ENCODE measurements around the gene C1QTNF2.

The C1QTNF2 gene

GRCh38 chr5:160398806-160399205 is 28.4 kb upstream of the C1QTNF2 start:
- DNase-seq (ENCODE audit: low spot score) = no peak
- TF ChIP-seq, protein P1, sequence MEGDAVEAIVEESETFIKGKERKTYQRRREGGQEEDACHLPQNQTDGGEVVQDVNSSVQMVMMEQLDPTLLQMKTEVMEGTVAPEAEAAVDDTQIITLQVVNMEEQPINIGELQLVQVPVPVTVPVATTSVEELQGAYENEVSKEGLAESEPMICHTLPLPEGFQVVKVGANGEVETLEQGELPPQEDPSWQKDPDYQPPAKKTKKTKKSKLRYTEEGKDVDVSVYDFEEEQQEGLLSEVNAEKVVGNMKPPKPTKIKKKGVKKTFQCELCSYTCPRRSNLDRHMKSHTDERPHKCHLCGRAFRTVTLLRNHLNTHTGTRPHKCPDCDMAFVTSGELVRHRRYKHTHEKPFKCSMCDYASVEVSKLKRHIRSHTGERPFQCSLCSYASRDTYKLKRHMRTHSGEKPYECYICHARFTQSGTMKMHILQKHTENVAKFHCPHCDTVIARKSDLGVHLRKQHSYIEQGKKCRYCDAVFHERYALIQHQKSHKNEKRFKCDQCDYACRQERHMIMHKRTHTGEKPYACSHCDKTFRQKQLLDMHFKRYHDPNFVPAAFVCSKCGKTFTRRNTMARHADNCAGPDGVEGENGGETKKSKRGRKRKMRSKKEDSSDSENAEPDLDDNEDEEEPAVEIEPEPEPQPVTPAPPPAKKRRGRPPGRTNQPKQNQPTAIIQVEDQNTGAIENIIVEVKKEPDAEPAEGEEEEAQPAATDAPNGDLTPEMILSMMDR (IDR thresholded peaks at IDR 0.05; ENCODE audit: borderline replicate concordance, control extremely low read depth, extremely low read depth, insufficient read depth, missing control alignments) = no peak
- in situ Hi-C loops (cut with MboI; ENCODE audit: low sequenced_read_pairs, unreplicated experiment) = no loop called here

DNA sequence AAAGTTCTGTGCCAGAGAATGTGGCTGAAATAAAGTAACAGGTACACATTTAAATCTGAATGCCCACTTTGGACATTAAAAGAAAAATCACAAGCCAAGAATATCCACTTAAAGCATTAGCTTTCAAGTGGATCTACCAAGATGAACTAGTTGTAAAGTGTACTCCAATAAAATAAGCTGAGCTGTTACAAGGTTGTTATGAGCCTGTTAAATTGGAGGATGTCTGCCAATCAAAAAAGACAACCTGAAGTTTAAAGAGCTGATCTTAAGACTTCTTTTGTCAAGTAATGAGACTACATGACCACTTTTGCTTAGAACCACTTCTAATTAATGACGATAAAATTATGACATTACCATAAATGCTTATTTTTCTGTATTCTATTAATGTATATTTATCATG is 27.1 kb upstream of the C1QTNF2 start:
- TF ChIP-seq, protein P1 (IDR thresholded peaks at IDR 0.05; ENCODE audit: borderline replicate concordance, control extremely low read depth, extremely low read depth, insufficient read depth, missing control alignments) = no peak
- in situ Hi-C loops (cut with MboI; ENCODE audit: low sequenced_read_pairs, unreplicated experiment) = no loop called here
- DNase-seq (ENCODE audit: low spot score) = no peak

DNA sequence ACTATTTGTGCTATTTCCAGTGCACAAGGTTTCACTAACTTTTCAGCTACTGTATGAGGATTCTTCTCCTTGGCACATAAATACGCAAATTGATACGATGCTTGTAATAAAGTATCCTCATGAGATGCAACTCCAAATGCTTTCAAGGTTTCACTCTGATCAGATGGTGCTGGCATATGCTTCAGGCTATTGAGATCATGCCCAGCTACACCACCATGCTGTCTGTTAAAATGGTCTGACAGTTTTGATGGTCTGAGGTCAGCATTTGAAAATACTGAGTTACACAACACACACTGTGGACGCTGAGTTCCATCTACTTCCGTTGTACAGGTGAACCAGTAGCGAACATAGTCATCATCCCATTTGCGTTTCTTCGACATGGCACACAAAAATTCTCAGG is 24.7 kb upstream of the C1QTNF2 start:
- DNase-seq (ENCODE audit: low spot score) = no peak
- in situ Hi-C loops (cut with MboI; ENCODE audit: low sequenced_read_pairs, unreplicated experiment) = no loop called here
- TF ChIP-seq, protein P1 (IDR thresholded peaks at IDR 0.05; ENCODE audit: borderline replicate concordance, control extremely low read depth, extremely low read depth, insufficient read depth, missing control alignments) = no peak

GRCh38 chr5:160390787-160391696 is 20.6 kb upstream of the C1QTNF2 start:
- peak; percentile 40 for DNase-seq (ENCODE audit: low spot score)
- in situ Hi-C loops (cut with MboI; ENCODE audit: low sequenced_read_pairs, unreplicated experiment) = no loop called here
- TF ChIP-seq, protein P1 (IDR thresholded peaks at IDR 0.05; ENCODE audit: borderline replicate concordance, control extremely low read depth, extremely low read depth, insufficient read depth, missing control alignments) = peak; percentile 31

DNA sequence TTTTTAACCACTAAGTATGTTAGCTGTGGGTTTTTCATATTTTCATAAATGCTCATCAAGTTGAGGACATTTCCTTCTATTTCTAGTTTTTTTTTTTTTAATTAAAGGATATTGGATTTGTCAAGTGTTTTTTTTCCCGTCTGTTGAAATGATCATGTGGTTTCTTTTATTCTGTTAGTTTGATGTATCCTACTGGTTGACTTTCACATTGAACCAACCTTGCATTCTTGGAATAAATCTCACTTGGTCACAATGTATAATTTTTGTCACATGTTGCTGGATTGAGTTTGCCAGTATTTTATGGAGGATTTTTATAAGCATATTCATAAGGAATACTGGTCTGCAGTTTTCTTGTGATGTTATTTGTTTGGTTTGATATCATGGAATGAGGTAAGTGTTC is 17.0 kb upstream of the C1QTNF2 start:
- in situ Hi-C loops (cut with MboI; ENCODE audit: low sequenced_read_pairs, unreplicated experiment) = no loop called here
- DNase-seq (ENCODE audit: low spot score) = no peak
- TF ChIP-seq, protein P1 (IDR thresholded peaks at IDR 0.05; ENCODE audit: borderline replicate concordance, control extremely low read depth, extremely low read depth, insufficient read depth, missing control alignments) = no peak

- in situ Hi-C loops (cut with MboI; ENCODE audit: low sequenced_read_pairs, unreplicated experiment) = no loop called here
- no peak for DNase-seq (ENCODE audit: low spot score)
- TF ChIP-seq, protein P1 (IDR thresholded peaks at IDR 0.05; ENCODE audit: borderline replicate concordance, control extremely low read depth, extremely low read depth, insufficient read depth, missing control alignments) = no peak
These were observed 15.1 kb upstream of the C1QTNF2 start for GRCh38 chr5:160385496-160385895.

Measured in GM13976 (cell line).